SK-N-SH treated with all-trans-retinoic acid at 6 μM for 48 hours (cell line): ENCODE results near the gene ULK3.

Experiments
- ATAC-seq: fragments of 200-7000 bp; cut with Tn5 transposase; 3 replicates; pipeline ENCODE4 v1.9.1; 2020; ENCODE audit warnings: mild to moderate bottlenecking, moderate library complexity
- ARNTL ChIP-seq: fragments of 450-650 bp; formaldehyde crosslinking; IDR thresholded peaks from 2 replicates; pipeline ENCODE4 v1.5.0; 2020; ENCODE audit warnings: low read depth, mild to moderate bottlenecking, moderate library complexity, borderline replicate concordance
- CREB5 ChIP-seq: fragments of 250-450 bp; sonication (Bioruptor Pico); IDR thresholded peaks from 2 replicates; pipeline ENCODE4 v1.5.1; 2020; ENCODE audit warnings: low read depth, mild to moderate bottlenecking, moderate library complexity
- CSRNP3 ChIP-seq: fragments of 250-450 bp; sonication (Bioruptor Pico); IDR thresholded peaks from 2 replicates; pipeline ENCODE4 v1.5.1; 2021; ENCODE audit warnings: mild to moderate bottlenecking, moderate library complexity
- GLIS3 ChIP-seq: fragments of 250-450 bp; sonication (Bioruptor Pico); IDR thresholded peaks from 2 replicates; pipeline ENCODE4 v1.5.0; 2020; ENCODE audit warnings: mild to moderate bottlenecking, moderate library complexity
- ISL1 ChIP-seq: fragments of 250-450 bp; sonication (Bioruptor Pico); IDR thresholded peaks from 2 replicates; pipeline ENCODE4 v2.1.2; 2022; ENCODE audit warnings: mild to moderate bottlenecking, moderate library complexity
- OSR1 ChIP-seq: fragments of 250-450 bp; sonication (Bioruptor Pico); IDR thresholded peaks from 2 replicates; pipeline ENCODE4 v1.8.0; 2022; ENCODE audit warnings: moderate library complexity, mild to moderate bottlenecking, inconsistent platforms
- PATZ1 ChIP-seq: fragments of 250-450 bp; sonication (Bioruptor Pico); IDR thresholded peaks from 2 replicates; pipeline ENCODE4 v1.8.0; 2020; ENCODE audit warnings: mild to moderate bottlenecking, moderate library complexity, borderline replicate concordance
- POU6F1 ChIP-seq: fragments of 250-450 bp; sonication (Bioruptor Pico); IDR thresholded peaks from 2 replicates; pipeline ENCODE4 v1.8.0; 2021; ENCODE audit warnings: low read depth, mild to moderate bottlenecking, moderate library complexity, borderline replicate concordance
- PPARA ChIP-seq: fragments of 250-450 bp; sonication (Bioruptor Pico); IDR thresholded peaks from 2 replicates; pipeline ENCODE4 v1.5.0; 2020; ENCODE audit warnings: mild to moderate bottlenecking, borderline replicate concordance
- SNAI2 ChIP-seq: fragments of 250-450 bp; sonication (Bioruptor Pico); IDR thresholded peaks from 2 replicates; pipeline ENCODE4 v1.5.0; 2020; ENCODE audit warnings: mild to moderate bottlenecking, moderate library complexity
- TCF4 ChIP-seq: fragments of 250-450 bp; sonication (Bioruptor Pico); IDR thresholded peaks from 2 replicates; pipeline ENCODE4 v1.8.0; 2021; ENCODE audit warnings: mild to moderate bottlenecking, moderate library complexity, borderline replicate concordance
- ZFP3 ChIP-seq: fragments of 250-450 bp; sonication (Bioruptor Pico); IDR thresholded peaks from 2 replicates; pipeline ENCODE4 v1.5.0; 2020; ENCODE audit warnings: mild to moderate bottlenecking, moderate library complexity
- ZFP30 ChIP-seq: fragments of 450-650 bp; formaldehyde crosslinking; IDR thresholded peaks from 2 replicates; pipeline ENCODE4 v1.5.0; 2022; ENCODE audit warnings: mild to moderate bottlenecking, moderate library complexity
- ZNF565 ChIP-seq: fragments of 450-650 bp; formaldehyde crosslinking; conservative IDR thresholded peaks from 2 replicates; pipeline ENCODE4 v1.5.0; 2020; ENCODE audit warnings: low read depth, mild to moderate bottlenecking, moderate library complexity
- ZNF8 ChIP-seq: fragments of 450-650 bp; formaldehyde crosslinking; IDR thresholded peaks from 2 replicates; pipeline ENCODE4 v1.5.0; 2020; ENCODE audit warnings: mild to moderate bottlenecking, moderate library complexity

The ULK3 gene

DNA sequence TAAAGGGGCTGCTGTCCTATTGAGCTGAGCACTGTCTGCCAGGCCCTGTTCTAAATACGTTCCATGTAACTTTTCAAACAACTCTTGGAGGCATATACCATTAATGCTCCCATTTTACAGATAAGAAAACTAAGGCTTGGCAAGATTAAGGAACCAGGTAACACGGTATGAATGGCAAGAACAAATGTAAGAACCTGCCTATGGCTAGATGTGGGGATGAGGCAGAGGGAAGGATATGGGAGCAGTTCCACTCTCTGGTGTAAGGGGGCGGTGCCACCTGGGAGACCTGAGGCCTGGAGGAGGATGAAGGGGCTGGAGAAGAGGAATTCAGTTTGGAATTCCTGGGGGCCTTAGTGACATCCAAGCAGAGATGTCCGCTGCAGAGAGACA lies 34.1 kb downstream of the ULK3 start:
- TF ChIP-seq CREB5 (CRISPR knock-in tag) (no peak), ARNTL (CRISPR knock-in tag) (no peak), ZFP30 (CRISPR knock-in tag) (no peak), CSRNP3 (no peak), OSR1 (CRISPR knock-in tag) (no peak), TCF4 (no peak)
- peak; percentile 19 for ATAC-seq

DNA sequence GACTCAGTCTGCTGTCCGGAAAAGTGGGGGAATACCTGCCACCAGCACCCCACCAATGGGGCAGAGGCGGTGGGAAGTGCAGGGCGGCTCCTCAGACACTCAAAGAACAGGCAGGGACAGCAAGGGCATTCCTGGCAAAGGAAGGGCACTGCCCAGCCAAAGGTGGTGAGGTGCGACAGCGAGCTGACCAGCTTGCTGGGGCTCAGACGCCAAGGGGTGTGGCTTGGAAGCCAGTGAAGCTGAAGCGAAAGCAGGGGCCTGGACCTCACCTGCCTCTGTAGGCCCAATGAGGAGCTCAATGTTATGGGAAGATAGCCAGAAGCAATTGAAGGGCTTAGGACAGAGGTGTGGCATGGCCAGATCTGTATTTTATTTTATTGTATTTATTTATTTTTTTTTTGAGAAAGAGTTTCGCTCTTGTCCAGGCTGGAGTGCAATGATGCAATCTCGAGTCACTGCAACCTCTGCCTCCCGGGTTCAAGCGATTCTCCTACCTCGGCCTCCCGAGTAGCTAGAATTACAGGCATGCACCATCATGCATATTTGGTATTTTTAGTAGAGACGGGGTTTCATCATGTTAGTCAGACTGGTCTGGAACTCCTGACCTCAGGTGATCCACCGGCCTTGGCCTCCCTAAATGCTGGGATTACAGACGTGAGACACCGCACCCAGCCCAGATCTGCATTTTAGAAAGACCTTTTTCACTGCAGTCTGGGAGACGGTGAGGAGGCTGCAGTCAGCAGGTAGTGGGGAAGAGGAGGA lies 34.7 kb downstream of the ULK3 start:
- no peak for TF ChIP-seq ZNF565 (CRISPR knock-in tag)
- no peak for TF ChIP-seq GLIS3
- no peak for TF ChIP-seq PPARA
- no peak for TF ChIP-seq ARNTL (CRISPR knock-in tag)
- TF ChIP-seq SNAI2 (CRISPR knock-in tag), result no peak
- no peak for TF ChIP-seq POU6F1 (CRISPR knock-in tag)
- no peak for TF ChIP-seq ISL1 (CRISPR knock-in tag)
- no peak for TF ChIP-seq ZNF8 (CRISPR knock-in tag)
- TF ChIP-seq CSRNP3, result no peak
- no peak for TF ChIP-seq PATZ1
- TF ChIP-seq ZFP3 (CRISPR knock-in tag), result no peak
- TF ChIP-seq, all 23 proteins: peak for 0
- ATAC-seq, result no peak

DNA sequence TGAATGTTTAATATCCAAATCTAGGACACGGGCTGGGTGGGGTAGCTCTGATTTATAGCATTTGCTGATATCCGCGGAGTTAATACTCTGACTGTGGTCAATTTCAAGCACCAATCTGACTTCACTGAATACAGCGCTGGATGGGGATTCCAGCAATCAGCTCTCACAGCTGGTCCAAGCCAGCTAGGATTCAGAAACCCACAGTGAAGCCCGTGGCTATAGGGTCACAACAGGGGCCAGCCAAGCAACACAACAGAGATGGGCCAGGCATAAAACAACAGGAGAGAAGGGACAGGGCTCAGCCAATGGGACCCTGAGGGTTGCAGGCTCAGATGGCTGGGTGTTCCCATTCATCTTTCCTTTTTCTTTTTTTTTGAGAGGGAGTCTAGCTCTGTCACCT lies 35.7 kb downstream of the ULK3 start:
- ATAC-seq, result peak; percentile 7

More for the DNA sequence above, 35.7 kb downstream of the ULK3 start:
- no peak for TF ChIP-seq POU6F1 (CRISPR knock-in tag)
- TF ChIP-seq ZNF8 (CRISPR knock-in tag), result no peak
- TF ChIP-seq PPARA, result no peak
- no peak for TF ChIP-seq CSRNP3
